Hippocampal formation (tissue), 2 donors: ENCODE measurements around the gene SNX10.
"Not testable (repeated sequence)": the region's sequence is repeated elsewhere in the genome, so short reads cannot be mapped to it uniquely, and the experiment has no call there.

Experiments
- DNase-seq, 2 donors: peaks; one replicate each; lab custom pipeline; 2025; lab: John Stamatoyannopoulos, UW

The SNX10 gene, protein sequence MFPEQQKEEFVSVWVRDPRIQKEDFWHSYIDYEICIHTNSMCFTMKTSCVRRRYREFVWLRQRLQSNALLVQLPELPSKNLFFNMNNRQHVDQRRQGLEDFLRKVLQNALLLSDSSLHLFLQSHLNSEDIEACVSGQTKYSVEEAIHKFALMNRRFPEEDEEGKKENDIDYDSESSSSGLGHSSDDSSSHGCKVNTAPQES

DNA sequence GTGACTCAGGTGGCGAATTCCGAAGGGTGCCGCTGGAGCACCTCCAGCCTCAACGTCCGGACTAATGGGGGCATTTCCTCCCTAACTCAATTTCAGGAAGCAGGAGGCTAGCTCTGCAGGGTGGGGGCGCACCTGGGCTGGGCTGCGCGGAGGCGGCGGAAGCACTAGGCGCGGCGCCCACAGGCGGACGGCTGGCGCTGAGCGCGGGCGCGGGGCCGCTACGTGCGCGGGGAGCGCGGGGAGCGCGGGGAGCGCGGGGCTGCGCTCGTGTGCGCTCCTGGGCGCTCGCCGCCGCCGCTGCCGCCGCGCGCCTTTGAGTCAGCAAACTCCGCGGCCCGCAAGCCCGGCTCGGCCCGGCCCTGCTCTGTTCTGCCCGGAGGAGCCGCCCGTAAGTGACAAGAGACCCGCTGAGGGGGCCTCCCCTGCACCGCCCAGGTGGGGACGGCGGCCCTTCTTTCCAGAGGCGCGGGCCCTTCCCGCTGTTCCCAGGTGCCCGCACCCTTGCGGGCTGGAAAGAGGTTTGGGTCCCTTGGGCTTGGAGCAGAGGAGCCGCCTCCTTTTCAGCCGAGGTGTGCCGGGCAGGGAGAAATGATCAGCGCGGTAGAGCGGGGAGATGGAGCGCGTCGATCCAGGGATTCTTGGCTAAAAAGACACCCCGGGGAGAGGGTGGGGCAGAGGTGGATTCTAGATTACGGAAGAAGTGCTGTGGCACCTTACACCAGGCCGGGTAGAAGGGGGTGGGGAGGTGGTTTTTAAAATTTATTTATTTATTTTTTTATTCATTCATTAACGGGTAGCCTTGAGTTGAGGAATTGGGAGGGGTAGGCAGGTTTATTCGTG lies at the start of gene SNX10:
TSS of gene SNX10 (plus strand) at position 164 of the 840 bp plus-strand sequence. CDS start 54,581 bp downstream, outside the sequence.
- DNase-seq: no peak

DNA sequence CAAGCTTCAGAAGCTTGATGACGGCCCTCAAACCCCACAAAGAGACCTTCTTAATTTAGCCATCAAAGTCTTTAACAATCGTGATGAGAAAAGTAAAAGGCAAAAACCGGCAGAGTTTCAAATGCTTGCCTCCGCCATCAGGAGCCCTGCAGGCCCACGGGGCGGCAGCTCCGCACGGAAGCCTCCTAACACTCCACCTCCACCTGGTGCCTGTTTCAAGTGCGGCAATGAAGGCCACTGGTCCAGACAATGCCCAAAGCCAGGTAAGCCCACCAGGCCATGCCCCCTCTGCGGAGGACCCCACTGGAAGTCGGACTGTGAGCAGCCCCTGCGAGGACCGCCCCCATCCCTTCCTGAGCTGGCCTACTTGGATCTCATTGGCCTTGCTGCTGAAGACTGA lies 46.5 kb upstream of the SNX10 start:
- no peak for DNase-seq

DNA sequence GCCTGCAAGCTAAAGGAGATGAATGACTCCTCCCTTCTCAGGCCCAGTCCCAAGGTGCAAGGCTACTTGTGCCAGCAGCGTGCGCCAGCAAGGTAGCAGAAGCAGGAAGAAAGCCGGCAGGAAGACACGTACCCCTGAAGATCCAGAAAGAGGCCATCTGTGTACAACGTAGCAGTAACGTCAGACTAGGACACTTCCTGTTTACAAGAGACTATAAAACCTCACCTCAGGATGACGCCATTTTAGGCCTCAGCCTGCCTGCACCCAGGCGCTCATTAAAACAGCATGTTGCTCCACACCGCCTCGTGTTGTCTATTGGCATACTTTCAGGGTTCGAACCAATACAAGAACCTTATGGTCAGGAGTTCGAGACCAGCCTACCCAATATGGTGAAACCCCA lies 41.4 kb upstream of the SNX10 start:
- no peak for DNase-seq

DNA sequence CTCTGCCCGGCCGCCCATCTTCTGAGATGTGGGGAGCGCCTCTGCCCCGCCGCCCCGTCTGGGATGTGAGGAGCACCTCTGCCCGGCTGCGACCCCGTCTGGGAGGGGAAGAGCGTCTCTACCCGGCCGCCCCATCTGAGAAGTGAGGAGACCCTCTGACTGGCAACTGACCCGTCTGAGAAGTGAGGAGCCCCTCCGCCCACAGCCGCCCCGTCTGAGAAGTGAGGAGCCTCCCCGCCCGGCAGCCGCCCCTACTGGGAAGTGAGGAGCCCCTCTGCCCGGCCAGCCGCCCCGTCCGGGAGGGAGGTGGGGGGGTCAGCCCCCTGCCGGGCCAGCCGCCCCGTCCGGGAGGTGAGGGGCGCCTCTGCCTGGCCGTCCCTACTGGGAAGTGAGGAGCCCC lies 29.8 kb upstream of the SNX10 start:
- not testable (repeated sequence) for DNase-seq

DNA sequence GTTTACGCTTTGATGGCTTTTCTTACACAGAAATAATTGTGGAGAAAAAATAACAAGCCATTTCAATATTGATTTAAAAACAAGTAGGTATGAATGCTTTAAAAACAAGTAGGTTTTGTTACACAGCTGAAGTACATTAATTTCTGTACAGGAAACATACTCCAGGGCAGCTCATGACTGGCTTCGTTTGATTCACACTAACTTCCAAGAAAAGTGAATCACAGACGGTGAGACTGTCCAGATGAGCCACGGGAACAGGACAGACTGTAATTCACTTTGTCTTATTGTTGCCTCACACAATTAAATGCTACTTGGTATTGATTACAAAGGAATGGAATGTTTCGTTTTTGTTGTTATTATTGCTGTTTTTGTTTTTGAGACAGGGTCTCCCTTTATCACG lies 26.6 kb upstream of the SNX10 start:
- no peak for DNase-seq

DNA sequence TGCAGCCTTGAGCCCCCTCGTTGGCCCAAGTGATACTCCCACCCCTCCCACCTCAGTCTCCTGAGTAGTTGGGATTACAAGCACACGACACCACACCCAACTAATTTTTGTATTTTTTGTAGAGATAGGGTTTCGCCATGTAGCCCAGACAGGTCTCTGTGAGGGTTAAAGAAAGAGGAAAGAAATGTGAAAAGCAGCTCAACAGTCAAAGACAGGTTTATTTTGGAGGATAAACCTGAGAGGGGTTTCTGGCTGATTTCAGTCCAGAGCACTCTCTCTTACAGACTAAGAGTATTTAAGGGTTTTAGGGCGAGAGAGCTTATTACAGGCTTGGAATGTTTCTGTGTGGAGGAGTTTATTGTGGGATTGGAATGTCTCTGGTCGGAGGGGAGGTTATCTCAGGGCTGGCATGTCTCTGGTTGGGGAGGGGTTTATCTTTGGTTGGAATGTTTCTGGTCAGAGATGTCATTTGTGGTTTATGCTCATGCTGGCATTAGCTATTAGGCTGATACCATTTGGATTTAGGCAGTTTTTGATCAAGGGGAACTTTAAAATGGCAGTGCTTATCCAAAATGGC lies 26.1 kb upstream of the SNX10 start:
- DNase-seq: no peak

DNA sequence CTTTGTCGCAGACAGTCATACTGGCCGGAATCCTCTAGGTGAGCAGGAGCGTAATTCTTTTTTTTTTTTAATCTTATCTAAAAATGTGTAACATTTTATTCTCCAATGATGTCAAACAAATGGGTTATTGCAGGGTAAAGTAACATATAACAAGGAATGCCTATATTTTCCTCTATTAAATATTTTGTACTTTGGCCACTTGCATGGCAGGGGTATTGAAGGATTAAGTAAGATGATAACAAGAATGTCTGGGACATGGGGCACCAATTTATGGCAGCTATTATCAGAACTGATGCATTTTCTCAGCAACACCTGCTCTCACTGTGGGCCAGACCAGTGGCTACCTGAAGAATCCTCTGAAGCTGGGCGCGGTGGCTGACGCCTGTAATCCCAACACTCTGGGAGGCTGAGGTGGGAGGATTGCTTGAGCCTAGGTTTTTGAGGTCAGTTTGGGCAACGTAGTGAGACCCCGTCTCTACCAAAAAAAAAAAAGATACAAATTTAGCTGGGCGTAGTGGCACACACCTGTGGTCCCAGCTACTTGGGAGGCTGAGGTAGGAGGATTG lies 24.0 kb upstream of the SNX10 start:
- no peak for DNase-seq

DNA sequence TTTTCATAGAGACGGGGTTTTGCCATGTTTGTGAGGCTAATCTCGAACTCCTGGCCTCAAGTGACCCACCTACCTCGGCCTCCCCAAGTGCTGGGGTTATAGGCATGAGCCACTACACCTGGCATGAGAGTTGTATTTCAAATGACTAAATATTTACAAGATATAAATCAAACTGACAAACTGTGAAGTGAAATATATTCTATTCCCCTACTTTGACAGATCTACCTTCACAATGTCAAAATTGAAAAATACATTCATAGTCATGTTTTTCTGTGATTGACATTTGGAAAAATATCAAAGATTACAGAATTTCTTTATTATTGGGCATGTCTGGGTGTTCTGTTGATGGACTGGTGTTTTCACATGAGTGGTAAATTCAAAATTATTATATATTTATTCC lies 16.4 kb upstream of the SNX10 start:
- no peak for DNase-seq

DNA sequence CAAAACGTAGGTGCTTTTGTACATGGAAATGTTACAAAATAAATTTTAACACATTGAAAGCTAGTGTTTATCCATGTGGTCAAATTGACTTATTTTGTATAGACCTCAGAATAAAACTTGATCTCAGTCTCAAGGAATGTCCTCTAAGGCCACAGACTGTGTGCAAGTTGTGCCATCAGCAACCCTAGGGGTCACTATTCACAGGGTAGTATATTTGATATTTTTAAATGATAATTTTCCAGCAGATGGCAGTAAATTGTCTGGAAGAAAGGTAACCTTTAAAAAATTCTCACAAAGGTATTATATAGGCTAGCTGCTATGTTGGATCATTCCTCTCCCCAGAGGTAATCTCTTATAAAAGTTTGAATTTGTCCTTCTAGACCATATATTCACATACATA lies 12.9 kb upstream of the SNX10 start:
- DNase-seq: no peak

DNA sequence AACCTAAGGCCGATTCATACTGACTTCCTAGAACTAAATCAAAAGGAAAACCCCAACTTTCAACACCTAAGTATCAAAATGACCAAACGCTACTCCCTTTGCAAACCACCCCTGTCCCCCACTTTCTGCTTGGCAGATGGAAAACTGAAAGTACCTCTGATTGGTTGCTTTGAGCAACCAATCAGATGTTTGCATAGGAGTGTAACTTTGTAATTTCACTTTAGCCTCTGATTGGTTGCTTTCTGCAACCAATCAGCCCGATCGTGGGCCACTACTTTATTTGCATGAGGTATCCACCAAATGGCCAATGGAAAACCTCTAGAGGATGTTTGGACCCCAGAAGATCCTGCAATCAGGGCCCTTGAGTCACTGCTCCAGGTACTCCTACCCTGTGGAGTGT lies 12.3 kb upstream of the SNX10 start:
- DNase-seq: no peak

DNA sequence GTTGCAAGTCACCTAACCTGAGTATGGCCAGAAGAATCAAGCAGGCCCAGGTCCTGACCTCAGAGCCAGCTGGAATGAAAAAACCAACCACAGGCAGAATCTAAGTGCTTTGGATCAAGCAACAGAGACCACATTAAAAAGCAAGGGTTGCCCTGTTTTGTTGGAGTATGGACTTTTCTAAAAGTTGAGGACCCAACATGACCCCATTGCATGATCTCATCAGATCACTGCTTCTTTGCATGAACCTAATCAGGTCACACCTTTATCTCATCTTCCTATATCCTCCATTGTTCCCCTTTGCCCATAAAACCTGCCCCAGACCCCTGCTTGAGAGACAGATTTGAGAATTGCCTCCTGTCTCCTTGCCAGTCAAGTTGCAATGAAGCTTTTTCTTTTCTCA lies 11.6 kb upstream of the SNX10 start:
- no peak for DNase-seq

DNA sequence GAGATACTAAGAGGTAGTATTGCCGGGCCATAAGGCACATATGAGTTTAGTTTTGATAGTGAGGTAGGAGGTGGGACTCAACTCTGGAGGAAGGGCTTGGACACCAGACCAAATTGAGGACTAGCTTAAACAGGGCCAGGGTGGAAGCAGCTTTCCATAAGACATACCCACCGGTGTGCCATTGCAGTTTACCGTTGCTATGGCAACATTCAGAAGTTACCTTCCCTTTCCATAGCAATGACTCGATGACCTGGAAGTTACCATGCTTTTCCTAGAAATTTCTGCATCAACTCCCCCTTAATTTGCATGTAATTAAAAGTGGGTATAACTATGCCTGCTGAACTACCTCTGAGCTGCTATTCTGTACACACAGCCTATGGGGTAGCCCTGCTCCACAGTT lies 10.9 kb upstream of the SNX10 start:
- DNase-seq: no peak

DNA sequence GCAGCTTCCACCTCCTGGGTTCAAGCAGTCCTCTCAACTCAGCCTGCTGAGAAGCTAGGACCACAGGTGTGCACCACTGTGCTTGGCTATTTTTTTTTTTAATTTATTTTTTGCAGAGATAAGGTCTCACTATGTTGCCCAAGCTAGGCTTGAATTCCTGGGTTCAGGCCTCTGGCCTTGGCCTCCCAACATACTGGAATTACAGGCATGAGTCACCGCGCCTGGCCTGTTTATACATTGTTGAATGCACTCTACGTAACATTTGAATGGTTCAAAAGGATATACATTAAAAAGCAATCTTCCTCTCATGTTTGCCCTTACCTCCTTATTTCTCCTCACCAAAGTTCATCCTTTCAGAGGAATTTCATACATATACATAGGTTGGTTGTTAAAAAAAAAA lies 7.2 kb upstream of the SNX10 start:
- no peak for DNase-seq

DNA sequence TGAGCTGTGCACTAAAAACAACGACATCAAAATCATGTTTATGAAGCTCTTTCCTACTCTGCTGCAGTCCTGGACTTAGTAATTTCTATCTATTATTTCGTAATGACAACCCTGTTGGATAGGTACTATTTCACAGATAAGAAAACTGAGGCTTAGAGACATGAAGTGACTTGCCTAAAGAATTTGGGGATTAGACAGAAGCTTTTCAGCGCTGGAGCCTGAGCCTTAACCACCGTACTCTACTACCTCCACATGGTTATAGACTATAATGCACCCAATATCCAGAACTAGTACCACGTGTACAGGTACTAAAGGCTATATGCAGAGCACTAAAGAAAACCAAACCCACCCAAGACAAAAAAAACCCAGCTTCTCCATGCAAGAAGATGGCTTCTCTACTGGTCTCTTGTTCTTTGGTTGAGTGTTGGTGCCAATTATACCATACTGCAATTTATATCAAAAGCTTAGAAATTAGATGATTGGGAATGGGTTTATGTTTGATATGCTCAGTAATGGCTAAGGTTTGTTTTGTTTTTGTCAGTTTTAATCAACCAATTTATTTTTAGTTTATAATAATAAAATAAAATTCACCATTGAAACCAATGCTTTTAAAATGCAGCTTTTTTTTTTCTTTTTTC lies 6.5 kb upstream of the SNX10 start:
- DNase-seq: no peak

DNA sequence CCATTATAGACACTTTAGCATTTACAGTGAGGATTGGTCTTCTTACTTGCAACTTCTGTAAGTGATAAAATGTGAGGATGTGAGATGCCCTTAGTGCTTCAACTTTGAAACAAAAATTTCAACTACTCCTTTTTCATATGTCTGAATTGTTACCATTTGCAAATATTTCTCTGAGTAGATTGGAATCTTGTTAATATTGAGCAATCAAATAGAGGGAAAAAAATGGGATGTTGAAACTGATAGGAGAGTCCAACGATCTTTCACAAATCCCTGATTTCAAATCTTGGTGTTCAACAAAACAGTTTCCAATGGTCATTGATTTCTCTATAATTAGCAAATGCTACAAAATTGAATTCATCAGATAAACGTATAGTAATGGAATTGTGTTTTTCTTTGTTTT lies 5.5 kb upstream of the SNX10 start:
- no peak for DNase-seq

DNA sequence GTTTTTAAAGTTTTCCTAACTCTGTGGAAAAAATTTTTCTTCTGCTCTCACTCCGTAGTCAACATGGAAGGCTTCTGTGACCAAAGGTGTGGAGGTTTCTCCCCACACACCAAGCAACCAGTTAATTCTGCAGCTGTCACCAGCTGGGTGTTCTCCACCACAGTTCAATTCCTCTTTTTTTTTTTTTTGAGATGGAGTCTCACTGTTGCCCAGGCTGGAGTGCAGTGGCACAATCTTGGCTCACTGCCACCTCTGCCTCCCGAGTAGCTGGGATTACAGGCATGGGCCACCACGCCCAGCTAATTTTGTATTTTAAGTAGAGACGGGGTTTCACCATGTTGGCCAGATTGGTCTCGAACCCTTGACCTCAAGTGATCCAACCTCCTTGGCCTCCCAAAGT lies 3.5 kb upstream of the SNX10 start:
- not testable (repeated sequence) for DNase-seq

DNA sequence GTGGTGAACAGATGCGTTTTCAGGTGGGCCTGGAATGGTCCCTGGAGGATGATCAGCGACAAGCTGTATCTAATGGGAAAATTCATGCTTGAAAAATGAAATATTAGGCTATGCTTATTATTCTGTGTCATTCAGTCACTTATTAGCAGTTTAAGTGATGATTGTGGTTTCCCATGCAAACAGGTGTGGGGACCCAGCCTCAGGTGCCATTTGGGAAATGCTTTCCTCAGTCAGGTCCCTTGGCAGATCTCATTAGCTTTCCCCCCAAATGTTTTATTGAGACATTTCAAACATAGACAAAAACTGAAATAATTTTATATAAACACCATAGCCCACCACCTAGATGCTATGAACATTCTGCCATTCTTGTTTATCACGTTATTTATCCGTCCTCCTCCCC lies 411 bp upstream of the SNX10 start:
- no peak for DNase-seq

DNA sequence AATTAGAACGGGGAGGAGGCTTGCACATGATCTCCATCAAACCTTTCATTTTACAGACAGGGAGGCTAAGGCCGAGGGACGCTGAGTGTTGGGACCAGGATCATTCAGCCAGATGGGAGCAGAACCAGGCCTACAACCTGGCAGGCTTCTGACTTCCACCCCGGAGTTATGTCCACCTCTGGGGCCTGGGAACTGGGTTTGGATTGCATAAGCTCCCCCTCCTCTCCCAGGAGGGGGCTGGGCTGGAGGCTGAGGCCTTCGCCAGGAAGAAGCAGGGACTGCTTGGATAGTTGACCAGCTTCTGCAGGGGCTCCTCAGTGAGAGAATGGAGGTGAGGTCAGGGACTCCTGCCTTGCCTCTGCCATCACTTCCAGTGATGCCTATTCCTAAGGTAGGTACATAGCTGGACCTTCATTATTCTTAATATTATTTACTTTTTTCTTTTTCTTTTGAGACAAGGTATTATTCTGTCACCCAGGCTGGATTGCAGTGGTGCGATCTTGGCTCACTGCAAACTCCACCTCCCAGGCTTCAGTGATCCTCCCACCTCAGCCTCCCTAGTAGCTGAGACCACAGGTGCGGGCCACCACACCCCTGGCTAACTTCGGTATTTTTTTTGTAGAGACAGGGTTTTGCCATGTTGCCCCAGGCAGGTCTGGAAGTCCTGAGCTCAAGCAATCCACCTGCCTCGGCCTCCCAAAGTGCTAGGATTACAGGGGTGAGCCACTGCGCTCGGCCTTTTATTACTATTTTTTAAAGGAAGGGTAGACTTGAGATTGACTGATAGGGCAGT lies 1.3 kb downstream of the SNX10 start:
- no peak for DNase-seq

DNA sequence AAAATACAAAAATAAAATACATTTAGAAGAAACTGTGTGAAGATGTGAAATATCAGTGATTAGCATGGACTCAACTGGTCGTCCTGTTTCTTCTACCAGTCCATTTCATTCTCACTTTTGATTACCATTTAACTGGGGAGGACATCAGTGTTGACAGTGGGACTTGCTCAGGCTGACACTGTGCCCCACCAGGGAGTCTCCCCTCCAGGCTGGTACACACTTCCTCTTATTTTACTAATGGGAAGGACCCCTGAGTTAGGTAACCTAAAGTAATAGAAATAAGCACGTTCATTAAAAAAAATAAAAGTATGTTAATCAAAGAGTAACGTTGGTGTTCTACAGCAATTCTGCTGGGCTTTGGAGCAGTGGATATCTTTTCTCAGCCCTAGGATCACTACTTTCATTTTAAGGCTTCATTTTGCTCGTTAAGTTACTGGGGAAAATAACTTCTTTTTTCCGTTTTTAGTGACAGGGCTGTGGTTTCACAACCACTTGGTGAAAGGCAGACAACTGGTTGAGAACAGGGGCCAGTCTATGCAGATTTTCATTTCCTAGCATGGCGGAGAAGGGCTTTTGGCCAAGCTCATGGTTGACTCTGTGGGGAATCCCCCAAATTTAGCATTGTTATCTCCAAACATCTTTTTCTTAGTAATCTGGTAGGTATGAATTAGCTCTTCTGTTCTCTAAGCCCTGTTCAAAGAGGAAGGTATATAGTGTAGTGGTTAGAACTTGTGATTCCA lies 2.1 kb downstream of the SNX10 start:
- no peak for DNase-seq

DNA sequence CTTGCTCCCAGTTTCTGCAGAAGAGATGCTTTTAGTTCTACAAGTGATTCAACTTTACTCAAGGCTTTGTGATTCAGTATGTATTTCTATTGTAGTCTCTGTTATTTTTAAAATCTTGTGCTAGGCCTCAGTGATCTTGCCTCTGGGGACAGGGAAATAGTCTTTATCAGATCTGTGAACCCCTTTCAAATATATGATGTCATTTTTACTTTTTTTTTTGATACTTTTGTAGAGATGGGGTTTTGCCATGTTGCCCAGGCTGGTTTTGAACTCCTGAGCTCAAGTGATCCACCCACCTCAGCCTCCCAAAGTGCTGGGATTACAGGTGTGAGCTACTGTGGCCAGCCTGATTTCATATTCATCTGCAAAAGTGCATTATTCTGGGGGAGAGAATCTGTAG lies 3.4 kb downstream of the SNX10 start:
- no peak for DNase-seq

DNA sequence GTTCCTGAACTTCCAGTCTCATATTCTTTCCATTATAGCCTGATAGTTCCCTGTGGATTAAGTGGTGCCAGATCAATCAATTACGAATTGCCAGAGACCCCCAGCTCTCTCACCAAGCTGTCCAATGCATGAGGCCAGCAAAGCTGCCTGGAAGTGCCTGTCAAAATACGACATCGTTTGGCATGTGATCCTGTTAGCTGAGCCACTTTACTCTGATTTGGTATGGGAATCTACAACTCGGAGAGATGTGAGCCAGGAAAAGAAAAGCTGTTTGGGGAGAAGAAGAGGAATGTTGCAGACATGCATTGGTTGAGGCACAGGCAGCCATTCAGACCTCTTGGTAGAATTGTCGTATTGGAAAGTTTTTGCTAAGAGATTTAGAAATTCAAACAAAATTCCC lies 3.9 kb downstream of the SNX10 start:
- DNase-seq: no peak
